HG03439 (cell line): ENCODE measurements around the gene ANP32B.
"Not testable (repeated sequence)": the region's sequence is repeated elsewhere in the genome, so short reads cannot be mapped to it uniquely, and the experiment has no call there.

ENCODE experiments used
- ATAC-seq: cut with Tn5 transposase; IDR thresholded peaks from one replicate; pipeline ENCODE4 v1.9.1; 2021; ENCODE audit warnings: mild to moderate bottlenecking, moderate library complexity; ENCODE audit not compliant: unreplicated experiment

ANP32B gene

DNA sequence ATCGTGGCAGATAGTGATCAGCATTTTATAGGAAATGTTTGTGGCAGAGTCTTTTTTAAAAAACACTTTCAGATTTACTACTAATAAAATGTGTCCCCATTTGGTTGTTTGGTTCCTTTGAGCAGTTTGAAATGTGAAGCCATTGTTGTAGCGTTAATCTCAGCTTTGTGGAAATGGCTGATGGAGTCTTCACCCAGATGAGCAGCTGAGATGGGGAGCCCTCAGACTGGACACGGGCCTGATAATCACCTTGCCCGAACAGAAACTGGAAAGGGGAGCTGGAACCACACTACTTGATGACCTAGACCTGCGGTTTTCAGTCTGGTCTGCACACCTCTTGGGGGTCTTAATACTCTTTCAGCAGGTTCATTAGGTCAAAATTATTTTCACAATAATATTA lies 20.6 kb upstream of the ANP32B start:
- no peak for ATAC-seq

- no peak for ATAC-seq
Observed at GRCh38 chr9:97963232-97963631, 19.9 kb upstream of the ANP32B start.

DNA sequence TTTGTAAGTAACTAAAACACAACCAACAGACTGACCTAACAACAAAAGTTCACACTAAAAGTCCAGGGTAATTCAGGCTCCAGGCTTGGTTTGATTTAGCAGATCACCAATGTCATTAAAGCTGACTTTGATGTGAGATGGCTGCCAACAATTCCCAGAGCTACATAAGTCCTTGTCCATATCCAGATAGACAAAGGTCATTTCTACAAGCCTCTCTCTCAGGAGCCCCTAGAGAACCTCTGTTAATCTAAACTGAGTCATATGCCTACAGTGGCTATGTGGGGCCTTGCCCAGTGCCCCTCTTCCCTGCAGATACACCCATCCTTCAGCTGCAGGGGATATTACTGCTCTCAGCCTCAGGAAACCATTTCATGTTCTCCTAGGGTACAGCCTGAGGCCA lies 18.2 kb upstream of the ANP32B start:
- no peak for ATAC-seq

- ATAC-seq = no peak
Observed at GRCh38 chr9:97966493-97966892, 16.6 kb upstream of the ANP32B start.

- no peak for ATAC-seq
Observed at GRCh38 chr9:97969014-97969413, 14.1 kb upstream of the ANP32B start.

DNA sequence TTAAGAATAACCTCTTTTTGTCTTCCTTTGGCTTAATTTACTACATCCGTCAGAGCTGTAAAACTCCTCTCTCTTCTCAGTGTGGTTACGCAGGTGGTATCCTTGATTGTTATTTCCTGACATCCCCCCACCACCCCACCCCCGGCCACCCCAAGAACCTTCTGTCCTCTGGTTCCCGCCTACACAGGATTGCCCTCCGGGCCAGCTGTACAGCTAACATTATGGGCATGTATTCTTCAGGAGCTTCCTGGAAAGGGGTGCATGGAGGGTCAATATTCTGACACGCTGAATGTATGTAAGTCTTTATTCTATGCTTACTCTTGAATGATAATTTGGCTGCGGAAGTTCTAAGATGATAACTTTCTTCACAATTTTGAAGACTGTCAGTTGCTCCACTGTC lies 13.0 kb upstream of the ANP32B start:
- ATAC-seq = no peak

- no peak for ATAC-seq
Observed at GRCh38 chr9:97972753-97973152, 10.4 kb upstream of the ANP32B start.

DNA sequence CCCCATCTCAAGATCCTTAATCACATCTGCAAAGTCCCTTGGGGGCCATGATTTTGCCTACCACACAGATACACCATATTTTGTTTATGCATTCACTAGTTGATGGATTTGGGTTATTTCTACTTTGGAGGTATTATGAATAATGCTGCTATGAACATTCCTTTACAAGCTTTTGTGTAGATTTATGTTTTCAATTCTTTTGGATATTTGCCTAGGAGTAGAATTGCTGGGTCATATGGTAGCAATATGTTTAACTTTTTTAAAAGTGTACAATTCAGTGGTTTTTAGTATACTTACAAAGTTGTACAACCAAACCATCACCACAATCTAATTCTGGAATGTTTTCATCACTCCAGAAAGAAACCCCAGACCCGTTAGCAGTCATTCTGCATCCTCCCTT lies 7.8 kb upstream of the ANP32B start:
- ATAC-seq = no peak

- not testable (repeated sequence) for ATAC-seq
Observed at GRCh38 chr9:97976633-97977032, 6.5 kb upstream of the ANP32B start.

GRCh38 chr9:97978371-97979130 lies 4.6 kb upstream of the ANP32B start:
- no peak for ATAC-seq

DNA sequence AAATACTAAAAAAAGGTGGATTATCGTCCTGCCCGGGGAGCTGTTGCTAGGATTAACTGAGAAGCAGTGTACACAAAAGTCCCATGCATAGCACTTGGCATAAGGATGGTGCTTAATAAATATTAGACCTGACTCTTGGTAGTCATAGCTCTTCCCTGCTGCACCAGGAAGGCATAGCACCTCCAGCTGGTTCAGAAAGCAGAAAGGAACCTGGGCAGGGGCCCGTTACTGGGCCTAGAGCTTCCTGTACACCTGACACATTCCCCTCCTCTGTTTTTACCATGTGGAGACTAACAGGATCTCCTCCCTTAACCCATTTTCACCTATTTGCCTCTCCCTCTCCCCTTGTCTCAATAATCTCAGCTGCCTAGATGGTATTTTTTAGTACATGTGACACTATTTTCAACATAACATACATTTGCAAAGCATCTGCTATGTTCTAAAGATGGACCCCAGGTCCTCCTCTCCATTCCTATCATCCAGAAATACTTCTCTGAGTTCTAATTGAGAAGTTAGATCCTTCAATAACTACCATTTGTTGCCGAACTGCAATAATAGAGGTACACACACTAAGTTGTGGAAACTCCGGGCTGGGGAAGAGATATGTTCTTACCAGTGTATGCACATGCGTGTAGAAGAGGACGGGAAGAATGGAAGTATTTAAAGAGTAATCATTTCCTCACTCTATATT lies 3.2 kb upstream of the ANP32B start:
- ATAC-seq = no peak

GRCh38 chr9:97980479-97980803 lies 2.7 kb upstream of the ANP32B start:
- no peak for ATAC-seq

GRCh38 chr9:97980918-97981845 lies 2.0 kb upstream of the ANP32B start:
- no peak for ATAC-seq

DNA sequence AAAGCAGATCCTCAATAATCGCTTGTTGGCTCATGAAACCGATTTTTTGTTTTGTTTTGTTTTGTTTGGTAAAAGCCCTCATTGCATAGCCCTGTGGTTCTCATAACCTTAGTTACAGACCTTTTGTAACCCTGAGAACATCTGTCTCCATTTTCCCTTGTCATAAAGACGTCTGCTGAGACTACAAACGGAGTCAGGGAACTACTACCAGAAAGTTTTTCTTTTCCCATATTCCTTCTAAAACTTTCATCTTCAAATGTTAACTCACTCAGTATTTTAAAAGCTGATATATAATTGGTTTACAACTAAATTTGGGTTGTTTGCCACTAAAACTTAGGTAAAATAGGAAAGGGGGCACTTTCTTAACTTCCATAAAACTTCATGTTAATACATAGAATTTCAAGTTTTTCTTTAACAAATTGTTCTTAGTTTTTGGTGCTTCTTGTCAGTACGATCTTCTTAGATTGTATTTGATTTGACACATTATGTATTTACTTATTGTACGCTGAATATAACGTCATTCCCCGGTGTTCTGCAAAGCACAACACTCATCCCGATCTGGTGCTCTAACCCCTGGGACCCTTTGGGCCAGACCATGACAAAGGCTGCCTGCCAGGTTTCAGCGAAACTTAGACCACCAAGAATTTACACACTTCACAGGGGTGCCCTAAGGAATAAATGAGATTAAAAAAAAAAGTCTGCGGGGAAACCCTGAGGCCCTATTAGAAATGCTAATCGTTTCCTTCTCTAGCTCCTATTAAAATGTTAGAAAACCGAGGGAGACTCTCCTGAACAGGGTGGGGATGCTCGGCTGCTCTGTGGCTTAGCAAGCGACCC lies 1.1 kb upstream of the ANP32B start:
- ATAC-seq = no peak

GRCh38 chr9:97983589-97984187 lies 547 bp downstream of the ANP32B start:
- peak; percentile 4 for ATAC-seq

DNA sequence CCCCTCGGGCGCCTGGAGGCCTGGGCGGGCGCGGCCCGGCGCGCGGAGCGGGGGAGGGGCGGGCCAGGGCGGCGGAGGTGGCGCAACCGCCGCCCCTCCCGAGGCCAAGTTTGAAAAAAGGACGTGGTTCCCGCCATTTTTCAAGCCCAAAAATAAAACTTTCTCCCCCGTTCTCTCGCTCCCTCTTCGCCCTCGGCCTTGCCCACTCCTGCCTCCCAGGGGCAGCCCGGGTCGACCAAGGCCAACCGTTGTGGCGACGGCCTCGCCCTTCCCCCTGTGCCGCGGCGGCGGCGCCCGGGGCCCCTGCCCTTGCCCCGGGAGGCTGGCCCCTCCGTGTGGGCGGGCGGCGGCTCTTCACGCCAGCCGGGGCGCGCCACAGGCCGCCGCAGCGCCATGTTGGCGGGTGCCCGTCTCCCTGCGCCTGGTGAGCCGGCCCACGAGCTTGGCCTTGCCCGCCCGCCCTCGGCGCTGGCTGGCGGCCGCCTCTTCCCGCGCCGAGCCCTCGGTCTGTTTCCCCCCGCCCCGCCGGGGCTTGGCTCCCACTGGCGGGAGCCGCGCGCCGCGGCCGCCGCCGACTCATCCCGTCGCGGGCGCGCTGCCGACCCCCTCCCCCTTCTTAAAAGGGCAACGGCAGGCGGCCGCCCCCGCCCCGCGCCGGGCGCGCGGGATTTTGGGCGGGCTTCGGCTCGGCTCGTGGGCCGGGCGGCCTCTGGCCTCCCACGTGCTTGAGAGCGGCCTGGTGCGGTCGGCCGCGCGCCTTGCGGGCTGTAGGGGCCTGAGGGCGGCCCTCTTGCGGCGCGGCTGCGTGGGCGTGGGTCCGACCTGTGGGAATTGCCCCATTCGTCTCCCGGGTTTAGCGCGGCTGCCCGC lies 1.3 kb downstream of the ANP32B start:
- ATAC-seq = peak; percentile 31

- ATAC-seq = no peak
Observed at GRCh38 chr9:97985058-97985861, 2.1 kb downstream of the ANP32B start.

GRCh38 chr9:97987487-97987886 lies 4.3 kb downstream of the ANP32B start:
- no peak for ATAC-seq

DNA sequence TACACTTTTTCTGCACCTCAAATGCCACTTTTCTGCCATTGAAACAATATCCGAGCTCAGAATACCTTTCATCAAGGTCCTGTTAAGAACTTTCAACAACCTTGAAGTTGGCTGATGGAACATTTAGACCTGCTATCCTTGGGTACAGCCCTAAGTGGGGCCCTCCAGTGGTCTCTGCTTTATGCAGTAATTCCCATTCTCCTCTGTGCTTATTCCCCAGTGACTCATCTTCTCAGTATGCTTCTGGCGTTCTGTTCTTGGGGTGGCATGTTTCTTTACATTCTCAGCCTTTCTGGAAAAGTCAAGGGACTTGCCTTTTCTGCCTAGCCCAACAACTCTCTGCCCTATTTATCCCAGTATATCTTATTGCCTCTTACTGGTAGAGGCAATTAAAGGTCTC lies 7.1 kb downstream of the ANP32B start:
- ATAC-seq = no peak
